Cardiac fibroblast (primary cell): ENCODE measurements around the gene JAG1.

Source experiments
- DNase-seq, 2 donors: peaks; one replicate each; pipeline versions ENCODE4 v3.0.0 to v3.0.0-alpha.2; 2010; ENCODE audit warnings: low read depth in 2 of 2
- H3K4me3 ChIP-seq, 2 donors: replicated peaks in 1 of 2; 1 replicate in 1 of 2; 2 replicates in 1 of 2; pipeline ENCODE4 v1.5.1; 2011; ENCODE audit warnings: low read depth in 2 of 2, low read length in 2 of 2, mild to moderate bottlenecking in 2 of 2, moderate library complexity in 1 of 2
- CTCF ChIP-seq: IDR thresholded peaks from one replicate; pipeline ENCODE4 v1.5.1; 2011; ENCODE audit warnings: low read depth, mild to moderate bottlenecking, low read length, inconsistent platforms

The JAG1 gene

GRCh38 chr20:10665027-10665561, 8.7 kb downstream of the JAG1 start:
- peak; percentile 40 to 47 for DNase-seq
- TF ChIP-seq CTCF = no peak
- no peak overlapping the region for H3K4me3 ChIP-seq

GRCh38 chr20:10663756-10664155, 10.0 kb downstream of the JAG1 start:
- DNase-seq = no peak
- no peak overlapping the region for H3K4me3 ChIP-seq
- no peak for TF ChIP-seq CTCF

- TF ChIP-seq CTCF = no peak
- no peak for DNase-seq
- H3K4me3 ChIP-seq = no peak overlapping the region
These were observed 10.9 kb downstream of the JAG1 start for GRCh38 chr20:10662661-10663458.

- no peak for DNase-seq
- H3K4me3 ChIP-seq = no peak overlapping the region
- TF ChIP-seq CTCF = no peak
These were observed 11.6 kb downstream of the JAG1 start for GRCh38 chr20:10662151-10662550.

- DNase-seq = no peak
- no peak overlapping the region for H3K4me3 ChIP-seq
- TF ChIP-seq CTCF = no peak
These were observed 12.5 kb downstream of the JAG1 start for GRCh38 chr20:10661261-10661660.

- no peak overlapping the region for H3K4me3 ChIP-seq
- no peak for DNase-seq
- TF ChIP-seq CTCF = no peak
These were observed 13.1 kb downstream of the JAG1 start for GRCh38 chr20:10660661-10661060.
